DOHH2 (cell line): ENCODE results near the gene MICAL2.

Source experiments
- EZH2phosphoT487 ChIP-seq: fragments of 200-600 bp; sonication (generic); IDR thresholded peaks from 2 replicates; pipeline ENCODE4 v1.6.1; 2017; ENCODE audit warnings: borderline replicate concordance, mild to moderate bottlenecking, antibody characterized with exemption, low read length, moderate library complexity, mixed read lengths
- TF ChIP-seq, protein P1 (sequence below): fragments of 200-600 bp; sonication (generic); IDR thresholded peaks from one replicate; pipeline ENCODE4 v1.5.1; 2014; ENCODE audit warnings: antibody characterized with exemption, mild to moderate bottlenecking, low read depth, low read length; ENCODE audit not compliant: poor library complexity, severe bottlenecking

DNA sequence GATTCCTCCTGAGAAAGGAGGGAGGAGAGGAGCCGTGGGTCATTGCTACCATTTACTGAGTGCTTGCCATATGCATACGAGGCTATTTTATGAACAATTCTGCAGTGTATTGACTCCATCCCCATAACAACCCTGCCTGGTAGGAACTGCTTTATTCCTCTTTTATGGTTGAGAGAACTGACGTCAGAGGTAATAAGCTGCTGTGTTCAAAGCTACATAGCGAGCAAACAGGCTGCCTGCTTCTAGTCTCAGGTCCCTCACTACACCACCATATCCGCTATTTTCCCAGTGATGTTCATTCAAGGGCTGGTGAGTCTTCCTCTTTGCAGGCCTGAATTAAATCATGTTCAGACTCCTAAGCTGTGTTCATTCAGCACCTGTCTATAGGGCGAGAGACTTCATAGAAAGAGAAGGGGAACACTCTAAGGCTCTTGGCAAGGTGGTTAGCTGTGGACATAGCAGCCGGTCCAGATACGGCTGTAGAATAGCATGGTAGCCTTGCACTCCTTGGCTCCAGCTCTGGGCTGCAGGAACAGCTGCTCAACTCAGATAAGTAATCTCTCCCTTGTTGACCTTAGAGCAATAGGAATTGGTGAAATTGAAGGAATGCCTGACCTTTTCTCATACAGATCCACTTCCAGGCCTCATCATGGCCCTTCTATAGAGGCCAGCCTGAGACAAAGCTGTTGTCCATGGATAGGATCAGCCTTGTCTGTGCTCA, 82.6 kb downstream of the MICAL2 start:
- TF ChIP-seq, protein P1, sequence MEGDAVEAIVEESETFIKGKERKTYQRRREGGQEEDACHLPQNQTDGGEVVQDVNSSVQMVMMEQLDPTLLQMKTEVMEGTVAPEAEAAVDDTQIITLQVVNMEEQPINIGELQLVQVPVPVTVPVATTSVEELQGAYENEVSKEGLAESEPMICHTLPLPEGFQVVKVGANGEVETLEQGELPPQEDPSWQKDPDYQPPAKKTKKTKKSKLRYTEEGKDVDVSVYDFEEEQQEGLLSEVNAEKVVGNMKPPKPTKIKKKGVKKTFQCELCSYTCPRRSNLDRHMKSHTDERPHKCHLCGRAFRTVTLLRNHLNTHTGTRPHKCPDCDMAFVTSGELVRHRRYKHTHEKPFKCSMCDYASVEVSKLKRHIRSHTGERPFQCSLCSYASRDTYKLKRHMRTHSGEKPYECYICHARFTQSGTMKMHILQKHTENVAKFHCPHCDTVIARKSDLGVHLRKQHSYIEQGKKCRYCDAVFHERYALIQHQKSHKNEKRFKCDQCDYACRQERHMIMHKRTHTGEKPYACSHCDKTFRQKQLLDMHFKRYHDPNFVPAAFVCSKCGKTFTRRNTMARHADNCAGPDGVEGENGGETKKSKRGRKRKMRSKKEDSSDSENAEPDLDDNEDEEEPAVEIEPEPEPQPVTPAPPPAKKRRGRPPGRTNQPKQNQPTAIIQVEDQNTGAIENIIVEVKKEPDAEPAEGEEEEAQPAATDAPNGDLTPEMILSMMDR, result no peak
- TF ChIP-seq EZH2phosphoT487, result no peak
